ENCODE data around the gene STAB2. TPM values are rescaled to one million over a fixed set of nuclear protein-coding genes. Genes with fewer than 3 reads are reported as not detected.

Gene STAB2
- total RNA-seq, 6 experiments from 2014 or later = 5.5 to 32.2 (median 18.5) TPM

GRCh38 chr12:103600967-103601728 lies 14.1 kb downstream of the STAB2 start:
- peak in 1 of 3 donors; percentile 21 for DNase-seq
- Histone ChIP-seq H3K4me1 (no peaks in the 10 kb centered on the region), H3K4me3 (no peak overlapping the region), H3K27me3 (no peaks in the 10 kb centered on the region), H3K36me3 (no peaks in the 10 kb centered on the region), H3K27ac (peak overlapping the region in 1 of 3 donors; percentile 6), H3K9me3 (no peaks in the 10 kb centered on the region)
- ATAC-seq = peak; percentile 62 to 79 (median 70)
- intact Hi-C loops (cut with DNase I) = no loop called here
- WGBS (ENCODE audit: insufficient coverage, low coverage, low lambda C conversion rate, missing lambda C conversion rate) = 47% methylated on average over 9 of the region's 10 CpGs
- no peak for TF ChIP-seq CTCF (IDR thresholded peaks at IDR 0.05)
- no peak for TF ChIP-seq POLR2A (IDR thresholded peaks at IDR 0.05)

- no peaks in the 10 kb centered on the region for H3K4me1 ChIP-seq
- H3K36me3 ChIP-seq = no peaks in the 10 kb centered on the region
- no peak overlapping the region for H3K4me3 ChIP-seq
- no peak for ATAC-seq
- no peaks in the 10 kb centered on the region for H3K9me3 ChIP-seq
- intact Hi-C loops (cut with DNase I) = no loop called here
- WGBS (ENCODE audit: insufficient coverage, low coverage, low lambda C conversion rate, missing lambda C conversion rate) = 74% methylated on average over 4 of the region's 5 CpGs
- TF ChIP-seq POLR2A (IDR thresholded peaks at IDR 0.05) (no peak), CTCF (IDR thresholded peaks at IDR 0.05) (no peak)
- DNase-seq = no peak
- no peak overlapping the region for H3K27ac ChIP-seq
- H3K27me3 ChIP-seq = no peaks in the 10 kb centered on the region
Measured at GRCh38 chr12:103620395-103620794, 33.3 kb downstream of the STAB2 start.

GRCh38 chr12:103623716-103624115 lies 36.6 kb downstream of the STAB2 start:
- no peak for TF ChIP-seq POLR2A (IDR thresholded peaks at IDR 0.05)
- TF ChIP-seq CTCF (IDR thresholded peaks at IDR 0.05) = no peak
- intact Hi-C loops (cut with DNase I) = no loop called here
- Histone ChIP-seq H3K4me1 (no peaks in the 10 kb centered on the region), H3K9me3 (no peaks in the 10 kb centered on the region), H3K36me3 (no peaks in the 10 kb centered on the region), H3K4me3 (no peak overlapping the region), H3K27me3 (no peaks in the 10 kb centered on the region), H3K27ac (no peak overlapping the region)
- WGBS (ENCODE audit: insufficient coverage, low coverage, low lambda C conversion rate, missing lambda C conversion rate) = 47% methylated on average over 5 of the region's 6 CpGs
- DNase-seq (no peak), ATAC-seq (no peak)

GRCh38 chr12:103626498-103626897 lies 39.4 kb downstream of the STAB2 start:
- intact Hi-C loops (cut with DNase I) = no loop called here
- DNase-seq = peak in 2 of 3 donors; percentile 42 to 67
- Histone ChIP-seq H3K4me1 (no peaks in the 10 kb centered on the region), H3K4me3 (no peak overlapping the region), H3K9me3 (no peaks in the 10 kb centered on the region), H3K36me3 (no peaks in the 10 kb centered on the region), H3K27me3 (no peaks in the 10 kb centered on the region), H3K27ac (no peak overlapping the region)
- ATAC-seq = peak in 3 of 4 donors; percentile 79 to 97 (median 86)
- TF ChIP-seq CTCF (IDR thresholded peaks at IDR 0.05) (peak in 3 of 4 donors; percentile 29 to 44 (median 32)), POLR2A (IDR thresholded peaks at IDR 0.05) (no peak)
- 44% methylated on average over 4 of the region's 4 CpGs for WGBS (ENCODE audit: insufficient coverage, low coverage, low lambda C conversion rate, missing lambda C conversion rate)

Data from right lobe of liver (tissue), 6 donors.